GM18907 (cell line): ENCODE results near the gene PHLDA3.
"Not testable (repeated sequence)": the region's sequence is repeated elsewhere in the genome, so short reads cannot be mapped to it uniquely, and the experiment has no call there.

Experiments
- ATAC-seq: cut with Tn5 transposase; IDR thresholded peaks from one replicate; pipeline ENCODE4 v1.9.1; 2021; ENCODE audit warnings: mild to moderate bottlenecking, moderate library complexity; ENCODE audit not compliant: unreplicated experiment

PHLDA3 gene

GRCh38 chr1:201488830-201489589 lies 20.0 kb upstream of the PHLDA3 start:
- ATAC-seq: no peak

- no peak for ATAC-seq
Observed at GRCh38 chr1:201487742-201488141, 18.8 kb upstream of the PHLDA3 start.

GRCh38 chr1:201486187-201486586 lies 17.2 kb upstream of the PHLDA3 start:
- no peak for ATAC-seq

- no peak for ATAC-seq
Observed at GRCh38 chr1:201485184-201485774, 16.3 kb upstream of the PHLDA3 start.

- no peak for ATAC-seq
Observed at GRCh38 chr1:201483373-201483949, 14.5 kb upstream of the PHLDA3 start.

- ATAC-seq: peak; percentile 39
Observed at GRCh38 chr1:201482755-201483154, 13.8 kb upstream of the PHLDA3 start.

- ATAC-seq: peak; percentile 74
Observed at GRCh38 chr1:201481761-201482493, 12.9 kb upstream of the PHLDA3 start.

- ATAC-seq: no peak
Observed at GRCh38 chr1:201481004-201481380, 12.0 kb upstream of the PHLDA3 start.

- ATAC-seq: peak; percentile 58
Observed at GRCh38 chr1:201480231-201481003, 11.4 kb upstream of the PHLDA3 start.

GRCh38 chr1:201479201-201479730 lies 10.3 kb upstream of the PHLDA3 start:
- ATAC-seq: no peak

- ATAC-seq: not testable (repeated sequence)
Observed at GRCh38 chr1:201478666-201479065, 9.7 kb upstream of the PHLDA3 start.

- no peak for ATAC-seq
Observed at GRCh38 chr1:201476670-201477344, 7.8 kb upstream of the PHLDA3 start.

- no peak for ATAC-seq
Observed at GRCh38 chr1:201475915-201476669, 7.1 kb upstream of the PHLDA3 start.

GRCh38 chr1:201475130-201475529 lies 6.1 kb upstream of the PHLDA3 start:
- ATAC-seq: no peak

GRCh38 chr1:201473296-201473695 lies 4.3 kb upstream of the PHLDA3 start:
- ATAC-seq: no peak

- ATAC-seq: not testable (repeated sequence)
Observed at GRCh38 chr1:201472321-201472720, 3.3 kb upstream of the PHLDA3 start.

- ATAC-seq: no peak
Observed at GRCh38 chr1:201471772-201472171, 2.8 kb upstream of the PHLDA3 start.

- no peak for ATAC-seq
Observed at GRCh38 chr1:201470581-201470980, 1.6 kb upstream of the PHLDA3 start.

- no peak for ATAC-seq
Observed at GRCh38 chr1:201469645-201470074, 672 bp upstream of the PHLDA3 start.
